HL-60 (cell line): Measurements from ENCODE around the gene RBM38.

ENCODE experiments used
- DNase-seq, 2 experiments: peaks; one replicate each; pipeline ENCODE4 v3.0.0-alpha.2; 2010 to 2020; ENCODE audit warnings: low read depth in 1 of 2, low spot score in 1 of 2
- H3K27ac ChIP-seq: fragments of 250-450 bp; sonication (Bioruptor Pico); replicated peaks from 2 replicates; pipeline ENCODE4 v1.5.1; 2020; ENCODE audit warnings: mild to moderate bottlenecking, moderate library complexity
- H3K27me3 ChIP-seq: fragments of 250-450 bp; sonication (Bioruptor Pico); 2 replicates; pipeline ENCODE4 v1.5.1; 2021; ENCODE audit warnings: mild to moderate bottlenecking, moderate library complexity; ENCODE audit not compliant: insufficient read depth, poor library complexity, severe bottlenecking
- H3K4me3 ChIP-seq: replicated peaks from 2 replicates; pipeline ENCODE4 v1.5.1; 2011; ENCODE audit warnings: mild to moderate bottlenecking, control low read depth, low read length; ENCODE audit not compliant: insufficient read depth
- GABPA ChIP-seq: IDR thresholded peaks from 2 replicates; pipeline ENCODE4 v1.6.1; 2012; ENCODE audit warnings: low read depth
- POLR2AphosphoS5 ChIP-seq: IDR thresholded peaks from 2 replicates; pipeline ENCODE4 v1.6.1; 2012; ENCODE audit warnings: low read depth
- SPI1 ChIP-seq: IDR thresholded peaks from 2 replicates; pipeline ENCODE4 v1.6.1; 2012; ENCODE audit warnings: low read depth, mild to moderate bottlenecking, borderline replicate concordance
- TF ChIP-seq, protein P1 (sequence below): IDR thresholded peaks from one replicate; pipeline ENCODE4 v1.5.1; 2011; ENCODE audit warnings: low read length, control low read depth, inconsistent platforms; ENCODE audit not compliant: insufficient read depth
- TF ChIP-seq, protein P2 (sequence below): IDR thresholded peaks from 2 replicates; pipeline ENCODE4 v1.6.1; 2012; ENCODE audit warnings: low read depth; ENCODE audit not compliant: insufficient replicate concordance

The RBM38 gene

DNA sequence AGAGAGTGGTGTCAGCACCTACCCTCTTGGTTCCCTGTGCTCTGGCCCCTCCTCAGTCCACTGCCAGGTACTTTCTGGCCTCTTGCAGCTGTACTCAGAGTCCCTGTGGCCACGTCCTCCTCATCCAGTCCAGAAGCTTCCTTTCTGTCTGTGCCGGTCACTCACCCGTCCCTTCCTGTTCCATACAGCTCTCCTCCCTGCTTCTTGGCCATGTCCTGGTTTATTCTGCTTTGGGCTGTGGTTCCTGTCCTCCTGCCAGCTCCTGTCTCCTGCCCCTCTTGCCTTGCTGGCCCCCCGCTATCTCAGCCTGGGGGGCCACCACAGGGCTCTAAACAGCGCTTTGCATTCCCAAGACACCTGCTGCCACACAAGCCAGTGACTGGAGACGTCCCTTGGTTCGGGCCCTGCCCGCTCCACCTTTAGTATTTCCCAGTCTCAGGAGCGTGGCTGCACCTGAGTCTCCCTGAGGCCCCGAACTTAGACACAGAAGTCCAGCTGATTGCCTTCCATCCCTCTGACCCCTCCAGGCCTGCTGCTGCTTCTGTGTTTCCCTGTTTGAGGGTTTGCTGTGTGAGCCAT is 15.5 kb upstream of the RBM38 start:
- TF ChIP-seq POLR2AphosphoS5 = no peak
- no peak for TF ChIP-seq SPI1
- TF ChIP-seq, protein P1, sequence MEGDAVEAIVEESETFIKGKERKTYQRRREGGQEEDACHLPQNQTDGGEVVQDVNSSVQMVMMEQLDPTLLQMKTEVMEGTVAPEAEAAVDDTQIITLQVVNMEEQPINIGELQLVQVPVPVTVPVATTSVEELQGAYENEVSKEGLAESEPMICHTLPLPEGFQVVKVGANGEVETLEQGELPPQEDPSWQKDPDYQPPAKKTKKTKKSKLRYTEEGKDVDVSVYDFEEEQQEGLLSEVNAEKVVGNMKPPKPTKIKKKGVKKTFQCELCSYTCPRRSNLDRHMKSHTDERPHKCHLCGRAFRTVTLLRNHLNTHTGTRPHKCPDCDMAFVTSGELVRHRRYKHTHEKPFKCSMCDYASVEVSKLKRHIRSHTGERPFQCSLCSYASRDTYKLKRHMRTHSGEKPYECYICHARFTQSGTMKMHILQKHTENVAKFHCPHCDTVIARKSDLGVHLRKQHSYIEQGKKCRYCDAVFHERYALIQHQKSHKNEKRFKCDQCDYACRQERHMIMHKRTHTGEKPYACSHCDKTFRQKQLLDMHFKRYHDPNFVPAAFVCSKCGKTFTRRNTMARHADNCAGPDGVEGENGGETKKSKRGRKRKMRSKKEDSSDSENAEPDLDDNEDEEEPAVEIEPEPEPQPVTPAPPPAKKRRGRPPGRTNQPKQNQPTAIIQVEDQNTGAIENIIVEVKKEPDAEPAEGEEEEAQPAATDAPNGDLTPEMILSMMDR = no peak
- TF ChIP-seq GABPA = no peak
- TF ChIP-seq, protein P2, sequence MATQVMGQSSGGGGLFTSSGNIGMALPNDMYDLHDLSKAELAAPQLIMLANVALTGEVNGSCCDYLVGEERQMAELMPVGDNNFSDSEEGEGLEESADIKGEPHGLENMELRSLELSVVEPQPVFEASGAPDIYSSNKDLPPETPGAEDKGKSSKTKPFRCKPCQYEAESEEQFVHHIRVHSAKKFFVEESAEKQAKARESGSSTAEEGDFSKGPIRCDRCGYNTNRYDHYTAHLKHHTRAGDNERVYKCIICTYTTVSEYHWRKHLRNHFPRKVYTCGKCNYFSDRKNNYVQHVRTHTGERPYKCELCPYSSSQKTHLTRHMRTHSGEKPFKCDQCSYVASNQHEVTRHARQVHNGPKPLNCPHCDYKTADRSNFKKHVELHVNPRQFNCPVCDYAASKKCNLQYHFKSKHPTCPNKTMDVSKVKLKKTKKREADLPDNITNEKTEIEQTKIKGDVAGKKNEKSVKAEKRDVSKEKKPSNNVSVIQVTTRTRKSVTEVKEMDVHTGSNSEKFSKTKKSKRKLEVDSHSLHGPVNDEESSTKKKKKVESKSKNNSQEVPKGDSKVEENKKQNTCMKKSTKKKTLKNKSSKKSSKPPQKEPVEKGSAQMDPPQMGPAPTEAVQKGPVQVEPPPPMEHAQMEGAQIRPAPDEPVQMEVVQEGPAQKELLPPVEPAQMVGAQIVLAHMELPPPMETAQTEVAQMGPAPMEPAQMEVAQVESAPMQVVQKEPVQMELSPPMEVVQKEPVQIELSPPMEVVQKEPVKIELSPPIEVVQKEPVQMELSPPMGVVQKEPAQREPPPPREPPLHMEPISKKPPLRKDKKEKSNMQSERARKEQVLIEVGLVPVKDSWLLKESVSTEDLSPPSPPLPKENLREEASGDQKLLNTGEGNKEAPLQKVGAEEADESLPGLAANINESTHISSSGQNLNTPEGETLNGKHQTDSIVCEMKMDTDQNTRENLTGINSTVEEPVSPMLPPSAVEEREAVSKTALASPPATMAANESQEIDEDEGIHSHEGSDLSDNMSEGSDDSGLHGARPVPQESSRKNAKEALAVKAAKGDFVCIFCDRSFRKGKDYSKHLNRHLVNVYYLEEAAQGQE = no peak

DNA sequence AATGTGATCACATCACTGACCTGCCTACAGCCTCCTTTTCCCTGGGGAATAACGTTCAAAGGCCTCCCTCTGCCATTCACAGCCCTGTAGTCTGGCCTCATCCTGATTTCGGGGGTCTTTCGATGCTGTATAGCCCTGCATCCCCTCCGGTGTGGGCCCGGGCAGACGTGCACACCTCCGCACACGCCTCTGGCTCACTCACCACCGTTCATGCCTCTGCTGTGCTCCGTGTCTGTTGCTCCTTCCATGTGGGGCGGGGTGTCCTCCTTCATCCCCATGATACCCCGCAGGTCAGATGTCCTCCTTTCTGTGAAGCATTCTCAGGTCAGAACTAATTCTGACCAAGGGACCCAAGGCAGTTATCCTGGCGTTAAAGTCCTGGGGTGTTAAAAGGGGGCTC is 13.8 kb upstream of the RBM38 start:
- no peak for DNase-seq
- TF ChIP-seq, protein P2 = no peak
- TF ChIP-seq GABPA = no peak
- TF ChIP-seq SPI1 = no peak
- TF ChIP-seq POLR2AphosphoS5 = no peak
- TF ChIP-seq, protein P1 = no peak
- H3K27ac ChIP-seq = no peak overlapping the region
- H3K27me3 ChIP-seq = no peaks in the 10 kb centered on the region
- no peak overlapping the region for H3K4me3 ChIP-seq

More for the DNA sequence above, 15.5 kb upstream of the RBM38 start:
- DNase-seq = no peak
- Histone ChIP-seq H3K27ac (peak overlapping the region; percentile 79), H3K4me3 (no peak overlapping the region; the same call in 1 of the 2 replicates), H3K27me3 (no peaks in the 10 kb centered on the region)

- no peak overlapping the region for H3K27ac ChIP-seq
- TF ChIP-seq, protein P1 = no peak
- TF ChIP-seq SPI1 (no peak), POLR2AphosphoS5 (no peak)
Observed at GRCh38 chr20:57378107-57378506, 13.1 kb upstream of the RBM38 start.

GRCh38 chr20:57378646-57379262 is 12.4 kb upstream of the RBM38 start:
- no peak for DNase-seq
- no peak overlapping the region for H3K27ac ChIP-seq
- no peak overlapping the region for H3K4me3 ChIP-seq
- no peaks in the 10 kb centered on the region for H3K27me3 ChIP-seq
- TF ChIP-seq, protein P2 = no peak
- TF ChIP-seq, protein P1 = no peak
- TF ChIP-seq POLR2AphosphoS5 (no peak), GABPA (no peak), SPI1 (no peak)

More at GRCh38 chr20:57378107-57378506, 13.1 kb upstream of the RBM38 start:
- Histone ChIP-seq H3K4me3 (no peak overlapping the region), H3K27me3 (no peaks in the 10 kb centered on the region)
- no peak for DNase-seq
